IMR-90 (cell line): ENCODE data around the gene PTGS2. TPM values are rescaled to one million over a fixed set of nuclear protein-coding genes. Genes with fewer than 3 reads are reported as not detected.

ENCODE experiments used
- ATAC-seq: fragments of 200-7000 bp; cut with Tn5 transposase; 2 replicates; pipeline ENCODE4 v1.9.1; 2020; ENCODE audit warnings: low read depth, mild to moderate bottlenecking, moderate library complexity
- BruUV-seq: library from RNA; stranded (reverse); fragments of 400-500 nt; replicated peaks from 2 replicates; lab custom pipeline; 2021; lab: Mats Ljungman, UMichigan
- CTCF ChIA-PET: fragments of 300-600 bp; formaldehyde crosslinking; extraction: SDS; loops from one replicate; lab custom pipeline; 2021; ENCODE audit warnings: antibody characterized with exemption; lab: Yijun Ruan, JAX
- POLR2A ChIA-PET: fragments of 300-600 bp; sonication (Branson Sonifier 250); formaldehyde crosslinking; loops from one replicate; lab custom pipeline; 2022; ENCODE audit warnings: antibody characterized with exemption; ENCODE audit not compliant: unreplicated experiment; lab: Charles Lee
- DNase-seq: peaks from one replicate; pipeline ENCODE4 v3.0.0; 2013
- H2AFZ ChIP-seq: replicated peaks from 2 replicates; pipeline ENCODE3; 2013; ENCODE audit warnings: low read length, mild to moderate bottlenecking; ENCODE audit not compliant: poor library complexity
- H2AK5ac ChIP-seq: 2 replicates; pipeline ENCODE4 v1.6.1; 2013; ENCODE audit warnings: low read depth, low read length, inconsistent platforms
- H2AK9ac ChIP-seq: replicated peaks from 2 replicates; pipeline ENCODE3; 2013; ENCODE audit warnings: mild to moderate bottlenecking, low read depth, low read length, moderate library complexity; ENCODE audit not compliant: poor library complexity
- H2BK120ac ChIP-seq: 2 replicates; pipeline ENCODE4 v1.6.1; 2013; ENCODE audit warnings: low read depth, low read length, inconsistent platforms
- H2BK15ac ChIP-seq: 3 replicates; pipeline ENCODE4 v1.6.1; 2013; ENCODE audit warnings: low read depth, low read length, inconsistent platforms
- H2BK20ac ChIP-seq: 2 replicates; pipeline ENCODE4 v1.6.1; 2013; ENCODE audit warnings: low read depth, mild to moderate bottlenecking, inconsistent platforms, low read length, moderate library complexity
- H2BK5ac ChIP-seq: 2 replicates; pipeline ENCODE4 v1.6.1; 2013; ENCODE audit warnings: mild to moderate bottlenecking, low read depth, low read length, inconsistent platforms; ENCODE audit not compliant: poor library complexity, severe bottlenecking
- H3K14ac ChIP-seq: replicated peaks from 2 replicates; pipeline ENCODE4 v1.6.1; 2013; ENCODE audit warnings: low read depth, low read length, inconsistent platforms
- H3K18ac ChIP-seq: 2 replicates; pipeline ENCODE4 v1.6.1; 2013; ENCODE audit warnings: low read depth, low read length, control low read depth
- H3K23ac ChIP-seq: 2 replicates; pipeline ENCODE4 v1.6.1; 2013; ENCODE audit warnings: low read depth, low read length, inconsistent platforms
- H3K27ac ChIP-seq: 2 replicates; pipeline ENCODE4 v1.5.1; 2013; ENCODE audit warnings: mild to moderate bottlenecking, control low read depth, low read length; ENCODE audit not compliant: insufficient read depth
- H3K27me3 ChIP-seq: 2 replicates; pipeline ENCODE4 v1.6.1; 2013; ENCODE audit warnings: low read length; ENCODE audit not compliant: control insufficient read depth, insufficient read depth
- H3K36me3 ChIP-seq: 2 replicates; pipeline ENCODE4 v1.6.1; 2013; ENCODE audit warnings: low read length, mixed read lengths; ENCODE audit not compliant: control insufficient read depth, insufficient read depth
- H3K4ac ChIP-seq: 2 replicates; pipeline ENCODE4 v1.6.1; 2013; ENCODE audit warnings: low read depth, low read length, inconsistent platforms
- H3K4me1 ChIP-seq: 2 replicates; pipeline ENCODE4 v1.6.1; 2013; ENCODE audit warnings: low read length, mixed read lengths; ENCODE audit not compliant: control insufficient read depth, insufficient read depth
- H3K4me2 ChIP-seq: 2 replicates; pipeline ENCODE4 v1.6.1; 2013; ENCODE audit warnings: low read depth, mild to moderate bottlenecking, control low read depth, low read length, moderate library complexity
- H3K4me3 ChIP-seq: 2 replicates; pipeline ENCODE4 v1.5.1; 2013; ENCODE audit warnings: low read depth, mild to moderate bottlenecking, control low read depth, low read length, moderate library complexity; ENCODE audit not compliant: insufficient read depth
- H3K56ac ChIP-seq: 2 replicates; pipeline ENCODE4 v1.6.1; 2013; ENCODE audit warnings: low read length, inconsistent platforms; ENCODE audit not compliant: insufficient read depth; ENCODE audit errors: extremely low read depth
- H3K79me1 ChIP-seq, 2 experiments: 2 replicates each; pipeline ENCODE4 v1.6.1; 2013; ENCODE audit warnings: low read length in 2 of 2, inconsistent platforms in 1 of 2, low read depth in 1 of 2
- H3K9ac ChIP-seq: 2 replicates; pipeline ENCODE4 v1.6.1; 2013; ENCODE audit warnings: low read depth, low read length, control low read depth
- H3K9me1 ChIP-seq: 2 replicates; pipeline ENCODE4 v1.6.1; 2013; ENCODE audit warnings: low read length, inconsistent platforms; ENCODE audit not compliant: insufficient read depth
- H3K9me3 ChIP-seq: 2 replicates; pipeline ENCODE4 v1.6.1; 2013; ENCODE audit warnings: low read length; ENCODE audit not compliant: control insufficient read depth, insufficient read depth
- H4K20me1 ChIP-seq: 2 replicates; pipeline ENCODE4 v1.6.1; 2013; ENCODE audit warnings: low read length, inconsistent platforms; ENCODE audit not compliant: insufficient read depth
- H4K5ac ChIP-seq: 2 replicates; pipeline ENCODE4 v1.6.1; 2013; ENCODE audit warnings: mild to moderate bottlenecking, low read depth, low read length, control low read depth
- H4K8ac ChIP-seq, 2 experiments: 2 replicates each; pipeline ENCODE4 v1.6.1; 2013; ENCODE audit warnings: low read depth in 2 of 2, low read length in 2 of 2, control low read depth in 1 of 2, inconsistent platforms in 1 of 2
- H4K91ac ChIP-seq: 2 replicates; pipeline ENCODE4 v1.6.1; 2013; ENCODE audit warnings: low read depth, low read length, inconsistent platforms; ENCODE audit not compliant: insufficient read depth
- BHLHE40 ChIP-seq: fragments of 150-350 bp; IDR thresholded peaks from 2 replicates; pipeline ENCODE4 v1.6.1; 2016; ENCODE audit warnings: mild to moderate bottlenecking, low read depth, low read length
- CEBPB ChIP-seq: IDR thresholded peaks from 2 replicates; pipeline ENCODE4 v1.6.1; 2012; ENCODE audit warnings: low read depth, low read length, improper control_type of control experiment
- CHD1 ChIP-seq: IDR thresholded peaks from 2 replicates; pipeline ENCODE4 v1.6.1; 2012; ENCODE audit warnings: low read depth, low read length, improper control_type of control experiment
- FOS ChIP-seq: fragments of 150-350 bp; IDR thresholded peaks from 2 replicates; pipeline ENCODE4 v1.6.1; 2016; ENCODE audit warnings: low read depth, low read length
- MAZ ChIP-seq: IDR thresholded peaks from 2 replicates; pipeline ENCODE4 v1.6.1; 2012; ENCODE audit warnings: low read depth, mild to moderate bottlenecking, low read length, improper control_type of control experiment, moderate library complexity, borderline replicate concordance
- MXI1 ChIP-seq: IDR thresholded peaks from 2 replicates; pipeline ENCODE4 v1.6.1; 2012; ENCODE audit warnings: low read depth, mild to moderate bottlenecking, low read length, moderate library complexity, borderline replicate concordance
- NFE2L2 ChIP-seq: fragments of 150-350 bp; IDR thresholded peaks from 2 replicates; pipeline ENCODE4 v1.6.1; 2016; ENCODE audit warnings: low read depth, mild to moderate bottlenecking, low read length
- POLR2A ChIP-seq: IDR thresholded peaks from 2 replicates; pipeline ENCODE4 v1.6.1; 2012; ENCODE audit warnings: mild to moderate bottlenecking, low read depth, low read length
- RAD21 ChIP-seq: IDR thresholded peaks from 2 replicates; pipeline ENCODE4 v1.6.1; 2012; ENCODE audit warnings: low read length, improper control_type of control experiment
- RCOR1 ChIP-seq: IDR thresholded peaks from 2 replicates; pipeline ENCODE4 v1.6.1; 2012; ENCODE audit warnings: mild to moderate bottlenecking, low read length, improper control_type of control experiment; ENCODE audit not compliant: insufficient replicate concordance
- RFX5 ChIP-seq: IDR thresholded peaks from 2 replicates; pipeline ENCODE4 v1.8.0; 2012; ENCODE audit warnings: low read depth, mild to moderate bottlenecking, low read length, moderate library complexity
- SMC3 ChIP-seq: fragments of 150-350 bp; IDR thresholded peaks from 2 replicates; pipeline ENCODE4 v1.6.1; 2016; ENCODE audit warnings: low read depth, mild to moderate bottlenecking, antibody characterized with exemption, low read length, moderate library complexity
- WGBS, 2 experiments: methylation state at CpG; one replicate each; pipeline versions ENCODE4 v1.1.5 to v1.1.7; 2013; ENCODE audit warnings: missing lambda C conversion rate in 2 of 2; ENCODE audit not compliant: insufficient read length in 1 of 2; ENCODE audit errors: extremely low coverage in 2 of 2; 5-methylcytosine and 5-hydroxymethylcytosine counted together
- dilution Hi-C: fragments of 300-500 bp; cut with HindIII; formaldehyde crosslinking; loops from one replicate; pipeline ENCODE4 v1.14.3; 2018; ENCODE audit warnings: low sequenced_read_pairs; ENCODE audit not compliant: unreplicated experiment
- in situ Hi-C: fragments of 300-500 bp; cut with MboI; formaldehyde crosslinking; loops from 3 replicates; pipeline ENCODE4 v1.14.3; 2019; ENCODE audit warnings: low sequenced_read_pairs, inconsistent platforms, mixed read lengths
- intact Hi-C: fragments of 100-400 bp; cut with micrococcal nuclease; formaldehyde crosslinking; loops from 2 replicates; pipeline ENCODE4 v1.10.0; 2022
- polyA plus RNA-seq, 3 experiments: library from polyadenylated mRNA; depleted of rRNA; stranded (reverse); fragments of >200 nt; gene quantifications; 2 replicates each; pipeline ENCODE4 v1.2.3, GENCODE V29; 2012; ENCODE audit warnings: low replicate concordance in 1 of 3
- total RNA-seq: library from RNA; depleted of rRNA; stranded (reverse); fragments of >200 nt; gene quantifications from 2 replicates; pipeline ENCODE4 v1.2.3, GENCODE V29; 2012
- TF ChIP-seq, protein P1 (sequence below): fragments of 150-350 bp; IDR thresholded peaks from 2 replicates; pipeline ENCODE4 v1.6.1; 2017; ENCODE audit warnings: mild to moderate bottlenecking, antibody characterized with exemption, low read length, low read depth
- TF ChIP-seq, protein P2 (sequence below): fragments of 150-350 bp; IDR thresholded peaks from 2 replicates; pipeline ENCODE4 v1.6.1; 2016; ENCODE audit warnings: low read depth, mild to moderate bottlenecking, low read length, moderate library complexity, borderline replicate concordance
- TF ChIP-seq, protein P3 (sequence below): conservative IDR thresholded peaks from 2 replicates; pipeline ENCODE4 v1.5.1; 2012; ENCODE audit warnings: mild to moderate bottlenecking, low read depth, low read length, improper control_type of control experiment

Gene PTGS2
- total and polyA plus RNA-seq, 2 of the 4 experiments (the other 2 are of a cell fraction) = 3.4 to 4.8 TPM

DNA sequence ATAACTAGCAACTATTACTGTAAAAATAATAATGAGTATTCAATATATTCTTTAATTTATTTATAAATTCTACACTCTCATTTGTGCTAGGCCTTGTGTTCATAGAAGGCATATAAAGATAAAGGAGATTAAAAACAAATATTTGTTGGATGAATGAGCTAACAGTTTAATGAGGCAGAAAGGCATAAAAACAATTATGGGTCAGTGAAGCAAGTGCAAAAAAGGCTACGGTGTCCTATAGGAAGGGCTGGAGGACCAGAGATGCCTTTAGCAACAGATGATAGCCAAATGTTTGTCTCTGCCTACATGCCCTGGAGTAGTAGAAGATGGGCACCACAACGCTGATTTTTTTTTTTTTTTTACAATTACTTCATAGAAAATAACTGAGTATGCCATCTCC, 45.7 kb downstream of the PTGS2 start:
- Histone ChIP-seq H3K23ac (no peak overlapping the region), H2BK5ac (no peak overlapping the region), H3K27me3 (no peaks in the 10 kb centered on the region; the same call in 1 of the 2 replicates), H3K4me1 (no peaks in the 10 kb centered on the region), H3K4ac (no peak overlapping the region), H4K91ac (no peak overlapping the region), H3K9me3 (no peaks in the 10 kb centered on the region), H3K4me3 (no peak overlapping the region), H3K56ac (no peak overlapping the region), H3K9me1 (no peaks in the 10 kb centered on the region), H3K79me1 (no peaks in the 10 kb centered on the region), H4K5ac (no peak overlapping the region), H3K4me2 (no peak overlapping the region), H2BK20ac (no peak overlapping the region), H4K8ac (no peak overlapping the region), H3K36me3 (no peaks in the 10 kb centered on the region), H4K20me1 (no peaks in the 10 kb centered on the region), H2BK15ac (no peak overlapping the region), H2BK120ac (no peak overlapping the region), H2AK5ac (no peak overlapping the region), H3K27ac (no peak overlapping the region), H2AFZ (no peak overlapping the region), H2AK9ac (no peak overlapping the region), H3K9ac (no peak overlapping the region), H3K18ac (no peak overlapping the region), H3K14ac (no peak overlapping the region)
- no TSS peak for BruUV-seq
- ATAC-seq (no peak), DNase-seq (no peak)
- no peak for TF ChIP-seq RAD21
- TF ChIP-seq, protein P1, sequence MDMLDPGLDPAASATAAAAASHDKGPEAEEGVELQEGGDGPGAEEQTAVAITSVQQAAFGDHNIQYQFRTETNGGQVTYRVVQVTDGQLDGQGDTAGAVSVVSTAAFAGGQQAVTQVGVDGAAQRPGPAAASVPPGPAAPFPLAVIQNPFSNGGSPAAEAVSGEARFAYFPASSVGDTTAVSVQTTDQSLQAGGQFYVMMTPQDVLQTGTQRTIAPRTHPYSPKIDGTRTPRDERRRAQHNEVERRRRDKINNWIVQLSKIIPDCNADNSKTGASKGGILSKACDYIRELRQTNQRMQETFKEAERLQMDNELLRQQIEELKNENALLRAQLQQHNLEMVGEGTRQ = no peak
- TF ChIP-seq RFX5 = no peak
- no peak for TF ChIP-seq FOS
- TF ChIP-seq BHLHE40 = no peak
- TF ChIP-seq NFE2L2 = no peak
- no peak for TF ChIP-seq MAZ
- TF ChIP-seq POLR2A = no peak
- TF ChIP-seq RCOR1 = no peak
- TF ChIP-seq, protein P2, sequence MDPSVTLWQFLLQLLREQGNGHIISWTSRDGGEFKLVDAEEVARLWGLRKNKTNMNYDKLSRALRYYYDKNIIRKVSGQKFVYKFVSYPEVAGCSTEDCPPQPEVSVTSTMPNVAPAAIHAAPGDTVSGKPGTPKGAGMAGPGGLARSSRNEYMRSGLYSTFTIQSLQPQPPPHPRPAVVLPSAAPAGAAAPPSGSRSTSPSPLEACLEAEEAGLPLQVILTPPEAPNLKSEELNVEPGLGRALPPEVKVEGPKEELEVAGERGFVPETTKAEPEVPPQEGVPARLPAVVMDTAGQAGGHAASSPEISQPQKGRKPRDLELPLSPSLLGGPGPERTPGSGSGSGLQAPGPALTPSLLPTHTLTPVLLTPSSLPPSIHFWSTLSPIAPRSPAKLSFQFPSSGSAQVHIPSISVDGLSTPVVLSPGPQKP = no peak
- TF ChIP-seq, protein P3, sequence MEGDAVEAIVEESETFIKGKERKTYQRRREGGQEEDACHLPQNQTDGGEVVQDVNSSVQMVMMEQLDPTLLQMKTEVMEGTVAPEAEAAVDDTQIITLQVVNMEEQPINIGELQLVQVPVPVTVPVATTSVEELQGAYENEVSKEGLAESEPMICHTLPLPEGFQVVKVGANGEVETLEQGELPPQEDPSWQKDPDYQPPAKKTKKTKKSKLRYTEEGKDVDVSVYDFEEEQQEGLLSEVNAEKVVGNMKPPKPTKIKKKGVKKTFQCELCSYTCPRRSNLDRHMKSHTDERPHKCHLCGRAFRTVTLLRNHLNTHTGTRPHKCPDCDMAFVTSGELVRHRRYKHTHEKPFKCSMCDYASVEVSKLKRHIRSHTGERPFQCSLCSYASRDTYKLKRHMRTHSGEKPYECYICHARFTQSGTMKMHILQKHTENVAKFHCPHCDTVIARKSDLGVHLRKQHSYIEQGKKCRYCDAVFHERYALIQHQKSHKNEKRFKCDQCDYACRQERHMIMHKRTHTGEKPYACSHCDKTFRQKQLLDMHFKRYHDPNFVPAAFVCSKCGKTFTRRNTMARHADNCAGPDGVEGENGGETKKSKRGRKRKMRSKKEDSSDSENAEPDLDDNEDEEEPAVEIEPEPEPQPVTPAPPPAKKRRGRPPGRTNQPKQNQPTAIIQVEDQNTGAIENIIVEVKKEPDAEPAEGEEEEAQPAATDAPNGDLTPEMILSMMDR = no peak
- TF ChIP-seq MXI1 = no peak
- no peak for TF ChIP-seq SMC3
- TF ChIP-seq CEBPB = no peak
- TF ChIP-seq CHD1 = no peak
- POLR2A ChIA-PET = no interaction called here
- CTCF ChIA-PET = interaction anchor here (0.7 kb wide), 1 partner anchor 15 kb away, joined by 3 read pairs; no protein-coding TSS in a partner anchor
- dilution Hi-C loops (no loop called here), in situ Hi-C loops (no loop called here), intact Hi-C loops (no loop called here)
- WGBS, 2 experiments = no CpG with 5 or more reads among the region's 2 CpGs
